Caco-2 (cell line): Measurements from ENCODE around the gene SLC22A6. TPM values are rescaled to one million over a fixed set of nuclear protein-coding genes. Genes with fewer than 3 reads are reported as not detected.

ENCODE experiments used
- BruUV-seq: library from RNA; stranded (reverse); fragments of 400-500 nt; replicated peaks from 2 replicates; lab custom pipeline; 2021; lab: Mats Ljungman, UMichigan
- CTCF ChIA-PET: fragments of 300-600 bp; sonication (Branson Sonifier 250); formaldehyde crosslinking; loops from one replicate; lab custom pipeline; 2022; ENCODE audit warnings: antibody characterized with exemption; lab: Charles Lee
- POLR2A ChIA-PET: fragments of 300-600 bp; sonication (Branson Sonifier 250); formaldehyde crosslinking; loops from one replicate; lab custom pipeline; 2022; ENCODE audit warnings: antibody characterized with exemption; lab: Charles Lee
- DNase-seq, 2 experiments: peaks; one replicate each; pipeline versions ENCODE4 v3.0.0 to v3.0.0-alpha.2; 2020 to 2022
- H3K27me3 ChIP-seq: replicated peaks from 2 replicates; pipeline ENCODE4 v1.6.0; 2011; ENCODE audit warnings: low read length; ENCODE audit not compliant: control insufficient read depth, insufficient read depth
- H3K36me3 ChIP-seq: 2 replicates; pipeline ENCODE4 v1.5.1; 2011; ENCODE audit warnings: low read length; ENCODE audit not compliant: control insufficient read depth, insufficient read depth
- H3K4me1 ChIP-seq: fragments of 250-450 bp; sonication (Bioruptor Pico); 2 replicates; pipeline ENCODE4 v1.5.1; 2020; ENCODE audit warnings: mild to moderate bottlenecking
- H3K4me3 ChIP-seq: 2 replicates; pipeline ENCODE4 v1.5.1; 2011; ENCODE audit warnings: low read depth, mild to moderate bottlenecking, control low read depth, low read length
- H3K9me3 ChIP-seq: fragments of 250-450 bp; sonication (Bioruptor Pico); 2 replicates; pipeline ENCODE4 v1.5.1; 2020; ENCODE audit warnings: mild to moderate bottlenecking, moderate library complexity
- H3K27ac Mint-ChIP-seq: one replicate; pipeline ENCODE4 v1.8.0; 2022; ENCODE audit warnings: mixed read lengths; ENCODE audit not compliant: unreplicated experiment
- H3K27me3 Mint-ChIP-seq: one replicate; pipeline ENCODE4 v1.8.0; 2022; ENCODE audit warnings: mixed read lengths; ENCODE audit not compliant: insufficient read depth, unreplicated experiment
- H3K36me3 Mint-ChIP-seq: one replicate; pipeline ENCODE4 v1.8.0; 2022; ENCODE audit warnings: mild to moderate bottlenecking, mixed read lengths; ENCODE audit not compliant: insufficient read depth, unreplicated experiment
- H3K4me1 Mint-ChIP-seq: one replicate; pipeline ENCODE4 v1.8.0; 2022; ENCODE audit warnings: low read depth, mixed read lengths; ENCODE audit not compliant: unreplicated experiment
- H3K4me3 Mint-ChIP-seq: one replicate; pipeline ENCODE4 v1.8.0; 2022; ENCODE audit warnings: mild to moderate bottlenecking, moderate library complexity, mixed read lengths; ENCODE audit not compliant: unreplicated experiment
- H3K9me3 Mint-ChIP-seq: one replicate; pipeline ENCODE4 v1.8.0; 2022; ENCODE audit warnings: mixed read lengths; ENCODE audit not compliant: unreplicated experiment
- CTCF ChIP-seq, 2 experiments: fragments of 200-600 bp in 1 of 2; IDR thresholded peaks; 1 replicate in 1 of 2; 2 replicates in 1 of 2; pipeline versions ENCODE4 v1.5.1 to v1.8.0; 2011 to 2022; ENCODE audit warnings: antibody characterized with exemption in 1 of 2, control low read depth in 1 of 2, inconsistent platforms in 1 of 2, low read depth in 1 of 2, low read length in 1 of 2, mild to moderate bottlenecking in 1 of 2, moderate library complexity in 1 of 2; ENCODE audit not compliant: insufficient read depth in 1 of 2, severe bottlenecking in 1 of 2, unreplicated experiment in 1 of 2
- intact Hi-C: fragments of 100-400 bp; cut with micrococcal nuclease; formaldehyde crosslinking; loops from one replicate; pipeline ENCODE4 v1.10.0; 2022; ENCODE audit not compliant: unreplicated experiment
- total RNA-seq: library from RNA; stranded (reverse); gene quantifications from 2 replicates; pipeline ENCODE4 v1.2.3, GENCODE V29; 2022

Gene SLC22A6
- total RNA-seq, 1 experiment from 2014 or later, result not detected

GRCh38 chr11:63023841-63024648 lies 39.3 kb upstream of the SLC22A6 start:
- peaks cover 9% of the 10 kb centered on the region for H3K9me3 Mint-ChIP-seq
- Histone ChIP-seq H3K9me3 (no peaks in the 10 kb centered on the region), H3K36me3 (no peaks in the 10 kb centered on the region), H3K4me1 (peaks cover 8% of the 10 kb centered on the region), H3K4me3 (no peak overlapping the region), H3K27me3 (no peaks in the 10 kb centered on the region)
- BruUV-seq, result no TSS peak
- no peak overlapping the region for H3K27ac Mint-ChIP-seq
- no peaks in the 10 kb centered on the region for H3K36me3 Mint-ChIP-seq
- ChIA-PET CTCF (interaction anchor here (0.6 to 5.5 kb wide), 13 partner anchors 7 to 341 kb away, joined by 3 to 103 read pairs (median 5); partner anchors contain the start of gene SLC22A8), POLR2A (no interaction called here)
- intact Hi-C loops, result loop anchor here (1.0 kb wide), 2 partner anchors 28 to 118 kb away; no protein-coding TSS in a partner anchor
- peaks cover 6% of the 10 kb centered on the region for H3K4me1 Mint-ChIP-seq
- TF ChIP-seq CTCF (IDR thresholded peaks at IDR 0.05; ENCODE audit: insufficient read depth in 1 of 2, low read depth in 1 of 2, low read length in 1 of 2, severe bottlenecking in 1 of 2, unreplicated experiment in 1 of 2), result peak; percentile 98 to 100
- peak; percentile 84 to 89 for DNase-seq
- no peak overlapping the region for H3K4me3 Mint-ChIP-seq
- H3K27me3 Mint-ChIP-seq, result no peaks in the 10 kb centered on the region

- Mint-ChIP-seq H3K9me3 (peaks cover 9% of the 10 kb centered on the region), H3K36me3 (no peaks in the 10 kb centered on the region), H3K27ac (no peak overlapping the region), H3K4me3 (no peak overlapping the region), H3K27me3 (no peaks in the 10 kb centered on the region), H3K4me1 (peaks cover 6% of the 10 kb centered on the region)
- Histone ChIP-seq H3K4me1 (peaks cover 8% of the 10 kb centered on the region), H3K9me3 (no peaks in the 10 kb centered on the region), H3K27me3 (no peaks in the 10 kb centered on the region), H3K36me3 (no peaks in the 10 kb centered on the region), H3K4me3 (no peak overlapping the region)
- CTCF ChIA-PET, result interaction anchor here (0.6 to 5.5 kb wide), 14 partner anchors 8 to 340 kb away, joined by 3 to 103 read pairs (median 5); partner anchors contain the start of gene SLC22A8
- DNase-seq, result no peak
- no TSS peak for BruUV-seq
- intact Hi-C loops, result loop anchor here (1.0 kb wide), 1 partner anchor 27 kb away; no protein-coding TSS in a partner anchor
- POLR2A ChIA-PET, result no interaction called here
- TF ChIP-seq CTCF (IDR thresholded peaks at IDR 0.05; ENCODE audit: insufficient read depth in 1 of 2, low read depth in 1 of 2, low read length in 1 of 2, severe bottlenecking in 1 of 2, unreplicated experiment in 1 of 2), result no peak
These were observed 38.6 kb upstream of the SLC22A6 start for GRCh38 chr11:63023222-63023814.

GRCh38 chr11:63022441-63022840 lies 37.7 kb upstream of the SLC22A6 start:
- BruUV-seq, result no TSS peak
- Histone ChIP-seq H3K9me3 (no peaks in the 10 kb centered on the region), H3K4me1 (peaks cover 2% of the 10 kb centered on the region), H3K4me3 (no peak overlapping the region), H3K36me3 (no peaks in the 10 kb centered on the region), H3K27me3 (no peaks in the 10 kb centered on the region)
- DNase-seq, result no peak
- Mint-ChIP-seq H3K9me3 (peaks cover 9% of the 10 kb centered on the region), H3K4me1 (peaks cover 6% of the 10 kb centered on the region), H3K27me3 (no peaks in the 10 kb centered on the region), H3K4me3 (no peak overlapping the region), H3K27ac (no peak overlapping the region), H3K36me3 (no peaks in the 10 kb centered on the region)
- no peak for TF ChIP-seq CTCF (IDR thresholded peaks at IDR 0.05; ENCODE audit: insufficient read depth in 1 of 2, low read depth in 1 of 2, low read length in 1 of 2, severe bottlenecking in 1 of 2, unreplicated experiment in 1 of 2)
- intact Hi-C loops, result no loop called here
- ChIA-PET POLR2A (no interaction called here), CTCF (interaction anchor here (0.6 to 5.5 kb wide), 5 partner anchors 13 to 115 kb away, joined by 3 to 103 read pairs (median 7); no protein-coding TSS in a partner anchor)
